HG03060 (cell line): ENCODE measurements around the gene COX17.

Source experiments
- ATAC-seq: cut with Tn5 transposase; IDR thresholded peaks from one replicate; pipeline ENCODE4 v1.9.1; 2021; ENCODE audit warnings: low read depth, moderate number of reproducible peaks; ENCODE audit not compliant: unreplicated experiment

COX17 gene

GRCh38 chr3:119647171-119647570, 30.0 kb downstream of the COX17 start:
- ATAC-seq: no peak

DNA sequence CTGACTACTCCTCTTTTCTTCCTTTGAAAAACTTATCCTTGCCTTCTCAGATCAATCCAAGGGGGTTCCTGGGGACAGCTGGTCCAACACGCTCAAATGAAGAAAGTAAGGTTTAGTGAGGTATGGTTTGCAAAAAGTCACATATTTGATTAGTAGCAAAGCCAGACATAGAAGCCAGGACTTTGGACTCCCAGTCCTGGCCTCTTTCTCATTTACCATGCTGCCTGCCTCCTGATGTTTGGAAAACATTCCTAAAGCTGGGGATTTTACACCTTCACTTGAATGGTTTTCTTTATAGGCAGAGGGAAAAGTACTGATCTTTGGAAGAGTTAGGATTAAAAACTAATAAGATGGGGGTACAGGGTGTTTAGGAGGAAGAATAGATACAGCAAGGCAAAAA, 31.4 kb downstream of the COX17 start:
- ATAC-seq: no peak

GRCh38 chr3:119644481-119644880, 32.7 kb downstream of the COX17 start:
- ATAC-seq: no peak

DNA sequence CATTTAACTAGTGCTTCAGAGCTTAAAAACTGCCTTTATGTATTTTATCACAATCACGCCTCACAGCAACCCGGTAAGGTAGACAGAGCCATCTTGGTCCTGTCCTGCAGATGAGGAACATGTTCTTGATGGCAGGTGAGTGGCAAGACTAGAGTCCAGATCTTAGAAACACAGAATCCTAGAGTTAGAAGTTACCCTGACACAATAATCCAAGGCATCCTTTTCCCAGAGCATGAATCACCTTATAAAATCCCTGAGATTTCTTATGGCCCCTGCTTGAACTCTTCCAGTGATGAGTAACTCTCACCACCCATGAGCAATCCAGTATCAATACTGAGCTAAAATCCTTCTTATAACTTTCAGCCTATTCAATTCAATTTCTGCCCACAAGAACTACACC, 33.7 kb downstream of the COX17 start:
- no peak for ATAC-seq

DNA sequence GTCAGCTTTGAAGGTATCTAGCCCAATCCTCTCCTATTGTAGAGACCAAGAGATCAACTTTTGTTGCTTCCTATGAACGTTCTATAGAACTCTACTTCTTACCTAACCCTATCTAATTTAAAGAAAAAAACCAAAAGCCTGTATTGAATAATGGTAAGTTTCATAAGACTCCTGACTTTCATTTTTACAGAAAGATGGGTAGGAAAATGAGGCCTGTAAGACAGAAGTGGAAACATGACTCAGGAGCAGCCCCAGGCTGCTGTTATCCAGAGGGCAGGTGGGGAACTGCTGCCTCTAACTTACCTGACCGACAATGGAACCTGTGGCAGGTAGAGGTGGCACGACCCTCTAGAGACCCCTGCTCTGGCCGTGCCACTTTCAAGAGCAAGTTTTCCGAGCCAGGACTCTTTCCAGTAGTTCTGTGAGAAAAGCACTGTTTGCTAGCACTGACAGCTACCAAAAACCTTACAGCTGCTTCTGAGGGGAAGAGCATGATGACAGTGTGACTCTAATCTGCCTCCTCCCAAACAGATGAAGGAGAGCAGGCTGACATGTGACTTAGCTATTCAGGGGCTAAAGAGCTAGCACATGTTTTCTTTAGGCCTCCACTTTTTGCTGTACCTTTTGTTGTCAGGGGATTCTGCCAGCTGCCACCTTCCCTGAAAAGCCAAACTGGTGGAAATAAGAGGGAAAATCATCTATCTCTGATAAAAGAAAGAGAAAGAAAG, 34.3 kb downstream of the COX17 start:
- ATAC-seq: no peak

GRCh38 chr3:119641416-119641815, 35.8 kb downstream of the COX17 start:
- no peak for ATAC-seq

GRCh38 chr3:119639494-119640350, 37.5 kb downstream of the COX17 start:
- ATAC-seq: no peak

GRCh38 chr3:119637679-119638477, 39.3 kb downstream of the COX17 start:
- ATAC-seq: peak; percentile 19

DNA sequence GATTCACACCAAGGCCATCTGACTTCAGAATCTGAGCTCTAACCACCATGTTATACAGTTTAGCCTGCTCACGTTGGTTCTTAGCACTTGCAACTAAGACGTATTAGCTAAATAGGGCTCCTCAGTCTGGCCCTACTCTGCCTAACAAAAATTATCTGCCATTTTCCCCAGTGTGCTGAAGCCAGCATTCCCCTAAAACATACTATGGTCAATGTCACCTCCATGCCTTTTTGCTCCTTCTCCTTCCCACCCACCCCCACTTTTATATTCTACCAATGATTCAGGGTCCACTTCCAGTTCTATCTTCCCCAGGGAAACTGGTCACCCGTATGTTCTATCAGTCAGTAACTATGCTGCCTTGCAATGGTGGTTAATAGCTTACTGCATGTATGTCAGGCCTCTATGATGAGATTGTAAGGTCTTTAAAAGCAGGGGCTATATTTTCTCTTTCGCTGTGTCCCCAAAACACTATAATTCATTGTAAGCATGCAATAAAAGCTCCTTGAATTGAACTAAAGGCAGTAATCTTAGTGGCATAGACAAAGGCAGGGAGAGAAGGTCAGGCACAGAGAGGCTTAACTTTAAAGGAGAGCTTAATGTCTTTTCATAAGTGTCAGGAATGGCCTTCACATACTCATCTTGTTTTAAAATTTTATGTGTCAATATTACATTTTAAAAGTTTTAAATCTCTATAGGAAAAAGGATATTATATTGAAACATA, 40.2 kb downstream of the COX17 start:
- ATAC-seq: no peak

DNA sequence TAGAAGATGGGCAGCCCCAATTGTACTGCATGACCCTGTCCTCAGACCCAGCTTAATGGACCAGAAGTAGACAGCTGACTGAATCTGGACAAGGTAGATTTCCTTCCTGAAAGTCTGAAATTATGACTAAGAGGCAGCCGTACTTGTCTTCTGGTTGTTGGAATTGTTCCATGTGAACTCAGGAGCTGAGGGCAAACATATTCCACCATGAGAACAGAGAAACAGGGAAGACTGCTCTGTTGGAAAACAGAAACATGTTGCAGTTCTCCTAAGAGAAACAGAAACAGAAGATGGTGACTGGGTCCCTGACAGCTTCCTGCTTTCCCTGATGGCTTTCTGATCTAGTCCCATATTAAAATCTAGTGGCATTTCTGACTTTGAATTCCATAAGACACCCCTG, 41.0 kb downstream of the COX17 start:
- ATAC-seq: no peak

DNA sequence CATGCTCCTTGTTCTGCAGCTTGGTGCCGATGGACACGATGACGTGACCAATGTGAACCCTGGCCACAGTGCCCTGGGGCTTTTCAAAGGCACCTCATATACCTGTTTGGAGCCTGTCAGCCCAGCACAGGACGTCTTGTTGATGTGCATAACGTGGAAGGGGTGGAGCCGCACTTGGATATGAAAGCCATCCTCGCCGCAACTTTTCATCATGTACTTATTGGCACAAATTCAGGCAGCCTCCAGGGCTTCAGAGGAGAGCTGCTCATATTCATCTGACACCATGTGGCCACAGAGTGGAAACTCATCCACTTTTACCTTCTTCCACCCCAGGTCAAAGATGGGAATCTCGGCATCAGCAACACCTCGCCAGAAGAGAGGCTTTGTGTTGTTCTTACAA, 41.5 kb downstream of the COX17 start:
- ATAC-seq: no peak

GRCh38 chr3:119632829-119633228, 44.4 kb downstream of the COX17 start:
- ATAC-seq: no peak

- no peak for ATAC-seq
These were observed 45.0 kb downstream of the COX17 start for GRCh38 chr3:119632216-119632615.

DNA sequence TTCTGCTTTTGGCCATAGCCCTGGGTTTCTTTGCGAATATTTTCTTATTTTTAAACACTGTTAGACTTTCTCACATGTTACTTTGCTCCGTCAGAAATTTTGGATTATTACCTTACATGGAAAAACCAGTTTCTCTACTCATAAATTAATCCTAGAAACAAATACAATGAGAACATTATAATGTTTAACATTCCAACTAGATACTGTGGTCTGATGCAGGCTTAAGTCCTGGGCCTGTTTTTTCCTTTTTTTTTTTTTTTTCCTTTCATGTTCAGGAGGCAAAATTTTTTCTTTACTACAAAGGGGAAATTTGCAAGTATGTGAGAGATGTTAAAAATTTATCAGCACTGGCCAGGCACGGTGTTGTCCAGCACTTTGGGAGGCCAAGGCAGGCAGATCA, 45.7 kb downstream of the COX17 start:
- ATAC-seq: no peak

- ATAC-seq: no peak
These were observed 46.3 kb downstream of the COX17 start for GRCh38 chr3:119630880-119631329.

DNA sequence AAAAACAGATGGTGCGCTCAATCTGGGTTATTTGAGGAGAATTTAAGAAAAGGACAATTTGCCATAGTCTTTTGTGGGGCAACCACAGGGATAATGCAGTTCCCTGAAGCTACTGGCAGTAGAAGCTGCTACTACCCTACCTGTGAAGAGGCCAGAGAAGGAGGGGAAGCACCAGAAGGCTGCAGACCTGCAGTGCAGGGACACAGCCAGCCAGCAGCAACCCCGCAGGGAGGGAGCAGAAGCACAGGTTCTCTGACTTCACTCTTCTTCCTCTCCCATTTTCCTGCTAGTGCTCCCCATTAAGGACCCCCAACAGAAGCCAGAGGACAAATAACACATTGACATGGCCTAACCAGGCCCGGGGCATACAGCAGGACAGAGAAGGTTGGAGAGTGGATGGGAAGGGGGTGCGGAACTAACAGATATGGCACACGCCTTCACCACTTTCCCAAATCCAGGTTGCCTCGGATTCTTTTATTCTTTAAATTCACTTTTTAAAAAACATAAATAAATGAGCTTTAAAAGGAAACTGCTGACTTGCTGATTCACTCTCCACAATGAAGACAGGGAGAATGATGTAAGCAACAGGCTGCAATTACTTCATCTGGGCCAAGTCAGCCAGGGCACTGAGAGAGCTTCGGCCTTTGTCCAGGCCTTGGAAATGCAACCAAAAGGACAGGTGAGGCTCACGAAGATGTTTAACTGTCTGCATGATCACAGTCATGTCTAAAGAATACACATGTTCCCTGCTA, 46.9 kb downstream of the COX17 start:
- no peak for ATAC-seq

DNA sequence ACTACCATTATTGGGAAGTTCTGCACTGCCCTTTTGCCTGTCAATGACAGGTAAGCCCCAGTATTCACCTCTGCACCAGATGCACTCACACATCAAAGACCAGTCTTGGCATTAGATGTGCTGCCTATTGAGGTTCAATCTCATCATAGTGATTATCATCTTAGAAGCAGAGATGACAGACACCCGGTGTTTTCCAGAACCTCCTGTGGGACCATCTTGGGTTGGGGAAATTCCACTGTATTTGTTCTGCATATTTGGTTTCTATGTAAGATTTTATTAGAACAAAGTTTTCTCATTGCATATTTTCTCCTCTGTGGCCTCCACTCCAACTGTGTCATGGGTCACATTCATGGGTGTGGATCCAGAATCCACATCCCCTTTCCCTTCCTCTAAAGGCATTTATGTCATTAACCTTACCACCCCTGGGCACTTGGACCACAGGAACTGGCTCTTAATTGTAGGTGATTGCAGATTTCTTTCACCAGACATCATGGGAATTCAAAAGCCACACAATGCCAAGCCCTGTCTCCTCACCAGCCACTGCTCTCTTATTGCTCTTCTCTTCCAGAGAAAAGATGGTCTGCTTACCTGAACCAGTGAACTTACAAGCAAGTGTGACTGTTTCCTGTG, 48.3 kb downstream of the COX17 start:
- ATAC-seq: peak; percentile 27

DNA sequence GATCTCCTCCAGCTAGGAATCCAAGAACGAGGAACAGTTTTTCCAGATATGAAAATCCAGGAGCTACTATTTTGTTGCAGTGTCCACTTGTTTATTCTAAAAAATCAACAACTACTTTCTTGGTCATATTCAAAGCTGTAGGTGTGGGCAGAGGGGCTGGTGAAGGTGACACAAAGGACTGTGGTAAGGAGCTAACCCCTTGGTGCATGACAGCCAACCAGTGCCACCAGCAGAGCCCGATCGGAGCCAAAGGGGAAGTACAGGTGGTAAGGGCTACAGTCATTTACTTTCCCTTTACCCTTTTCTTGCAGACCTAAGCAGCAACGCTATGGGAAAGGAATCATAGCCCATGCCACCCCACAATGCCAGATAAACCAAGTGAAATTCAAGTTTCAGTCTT, 48.8 kb downstream of the COX17 start:
- peak; percentile 37 for ATAC-seq

DNA sequence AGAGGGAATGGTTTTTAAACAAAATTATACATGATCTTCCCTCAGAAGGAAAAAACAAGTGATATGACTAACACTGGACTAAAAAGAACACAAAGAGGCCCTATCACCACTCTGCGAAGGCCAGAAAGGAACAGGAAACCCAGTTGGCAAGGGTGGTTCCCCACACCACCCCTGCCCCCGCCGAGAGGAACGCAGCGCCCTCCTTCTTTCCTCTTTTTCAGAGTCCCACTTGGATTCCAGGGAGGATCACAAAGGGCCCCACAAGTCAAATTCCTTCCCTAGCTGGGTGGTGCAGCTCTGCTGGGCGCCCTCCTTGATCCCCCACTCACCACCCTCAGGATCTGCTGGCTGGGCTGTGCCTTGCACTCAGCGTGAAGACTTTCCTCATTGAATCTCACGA, 49.7 kb downstream of the COX17 start:
- ATAC-seq: no peak
